ENCODE results near the gene DAPK2.

DNA sequence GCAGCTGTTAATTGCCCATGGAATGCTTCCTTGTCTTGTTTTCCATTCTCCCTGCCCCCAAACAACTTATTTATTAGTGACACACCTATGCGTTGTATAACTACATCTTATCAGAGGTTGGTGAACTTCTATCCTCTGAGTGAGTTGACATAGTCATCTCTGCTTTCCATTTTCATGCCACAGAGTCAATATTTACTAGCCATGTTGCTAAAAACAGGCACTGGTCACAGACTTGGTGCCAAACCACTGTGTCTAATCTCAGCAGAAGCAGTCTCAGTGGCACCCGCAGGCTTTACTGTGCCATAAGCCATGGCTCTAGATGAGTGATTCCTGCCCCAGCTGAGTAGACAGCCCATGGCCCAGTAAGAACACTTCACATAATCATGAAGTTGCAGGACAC lies 26.5 kb downstream of the DAPK2 start:
- TF ChIP-seq, protein P1, sequence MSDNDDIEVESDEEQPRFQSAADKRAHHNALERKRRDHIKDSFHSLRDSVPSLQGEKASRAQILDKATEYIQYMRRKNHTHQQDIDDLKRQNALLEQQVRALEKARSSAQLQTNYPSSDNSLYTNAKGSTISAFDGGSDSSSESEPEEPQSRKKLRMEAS (IDR thresholded peaks at IDR 0.05): no peak
- no peak for TF ChIP-seq ZBTB7A (IDR thresholded peaks at IDR 0.05; ENCODE audit: low read depth)

Data from Ishikawa (cell line).